Neural cell (in vitro differentiated cells): ENCODE data around the gene FBXO10. TPM values are rescaled to one million over a fixed set of nuclear protein-coding genes. Genes with fewer than 3 reads are reported as not detected.

Experiments
- H2AFZ ChIP-seq: fragments of 200-600, 300-800 bp; sonication (generic), shearing (Covaris generic); 2 replicates; pipeline ENCODE4 v1.6.0; 2014; ENCODE audit warnings: low read depth, mild to moderate bottlenecking, antibody characterized with exemption, low read length, moderate library complexity
- H3F3A ChIP-seq: fragments of 200-600 bp; shearing (Covaris generic); 2 replicates; pipeline ENCODE4 v1.6.1; 2016; ENCODE audit warnings: mild to moderate bottlenecking, moderate library complexity, mixed read lengths, antibody characterized with exemption, low read length; ENCODE audit not compliant: insufficient read depth, poor library complexity, severe bottlenecking
- H3K27ac ChIP-seq: fragments of 200-600, 300-800 bp; sonication (generic), shearing (Covaris generic); 2 replicates; pipeline ENCODE4 v1.5.1; 2014; ENCODE audit warnings: mild to moderate bottlenecking, low read length, moderate library complexity
- H3K27me3 ChIP-seq: fragments of 300-800, 200-600 bp; sonication (generic), shearing (Covaris generic); 2 replicates; pipeline ENCODE4 v1.6.0; 2014; ENCODE audit warnings: mild to moderate bottlenecking, low read depth, low read length, moderate library complexity; ENCODE audit not compliant: insufficient read depth
- H3K36me3 ChIP-seq: fragments of 300-800, 200-600 bp; sonication (generic), shearing (Covaris generic); 2 replicates; pipeline ENCODE4 v1.5.1; 2014; ENCODE audit warnings: mild to moderate bottlenecking, antibody characterized with exemption, low read length, moderate library complexity; ENCODE audit not compliant: insufficient read depth
- H3K4me2 ChIP-seq: fragments of 300-800, 200-600 bp; sonication (generic), shearing (Covaris generic); 2 replicates; pipeline ENCODE4 v1.6.0; 2014; ENCODE audit warnings: mild to moderate bottlenecking, low read length
- H3K4me3 ChIP-seq: fragments of 300-800, 200-600 bp; sonication (generic), shearing (Covaris generic); 2 replicates; pipeline ENCODE4 v1.5.1; 2014; ENCODE audit warnings: mild to moderate bottlenecking, low read length, moderate library complexity
- H3K79me2 ChIP-seq: fragments of 200-600 bp; shearing (Covaris generic); replicated peaks from 2 replicates; pipeline ENCODE4 v1.6.0; 2014; ENCODE audit warnings: mild to moderate bottlenecking, low read length, moderate library complexity; ENCODE audit not compliant: insufficient read depth
- H3K9ac ChIP-seq: fragments of 300-800, 200-600 bp; sonication (generic), shearing (Covaris generic); 2 replicates; pipeline ENCODE4 v1.6.1; 2016; ENCODE audit warnings: mild to moderate bottlenecking, low read length, mixed read lengths
- H3K9me2 ChIP-seq: fragments of 200-600 bp; shearing (Covaris generic); 2 replicates; pipeline ENCODE4 v1.6.1; 2016; ENCODE audit warnings: mild to moderate bottlenecking, low read length, mixed read lengths; ENCODE audit not compliant: insufficient read depth
- H3K9me3 ChIP-seq: fragments of 200-600, 300-800 bp; sonication (generic), shearing (Covaris generic); 2 replicates; pipeline ENCODE4 v1.6.1; 2016; ENCODE audit warnings: mild to moderate bottlenecking, mixed run types, low read length, moderate library complexity, mixed read lengths
- H4K20me1 ChIP-seq: fragments of 200-600 bp; shearing (Covaris generic); 2 replicates; pipeline ENCODE4 v1.6.1; 2016; ENCODE audit warnings: mild to moderate bottlenecking, mixed run types; ENCODE audit not compliant: insufficient read depth
- CTCF ChIP-seq: fragments of 450-650 bp; IDR thresholded peaks from 2 replicates; pipeline ENCODE4 v1.5.1; 2014; ENCODE audit warnings: antibody characterized with exemption, mild to moderate bottlenecking, moderate library complexity; ENCODE audit not compliant: poor library complexity, severe bottlenecking
- EP300 ChIP-seq: fragments of 450-650 bp; conservative IDR thresholded peaks from 2 replicates; pipeline ENCODE4 v1.6.1; 2014; ENCODE audit warnings: antibody characterized with exemption, mild to moderate bottlenecking, moderate library complexity; ENCODE audit not compliant: poor library complexity, severe bottlenecking
- EZH2 ChIP-seq: fragments of 200-600, 300-800 bp; shearing (Covaris generic), sonication (generic); IDR thresholded peaks from 2 replicates; pipeline ENCODE4 v1.6.1; 2014; ENCODE audit warnings: antibody characterized with exemption, low read length, borderline replicate concordance, mild to moderate bottlenecking; ENCODE audit not compliant: insufficient read depth, poor library complexity, severe bottlenecking
- MXI1 ChIP-seq: fragments of 450-650 bp; conservative IDR thresholded peaks from 2 replicates; pipeline ENCODE4 v1.6.1; 2014; ENCODE audit warnings: antibody characterized with exemption, mild to moderate bottlenecking; ENCODE audit not compliant: poor library complexity, severe bottlenecking
- POLR2AphosphoS5 ChIP-seq: IDR thresholded peaks from 2 replicates; pipeline ENCODE4 v1.6.1; 2012
- RAD21 ChIP-seq: fragments of 450-650 bp; conservative IDR thresholded peaks from 2 replicates; pipeline ENCODE4 v1.6.1; 2014; ENCODE audit warnings: antibody characterized with exemption, mild to moderate bottlenecking, moderate library complexity
- SMC3 ChIP-seq: fragments of 450-650 bp; conservative IDR thresholded peaks from 2 replicates; pipeline ENCODE4 v1.6.1; 2014; ENCODE audit warnings: antibody characterized with exemption, mild to moderate bottlenecking, moderate library complexity; ENCODE audit not compliant: poor library complexity
- TAF1 ChIP-seq: IDR thresholded peaks from 2 replicates; pipeline ENCODE4 v1.6.1; 2012; ENCODE audit warnings: low read depth
- polyA plus RNA-seq: library from polyadenylated mRNA; depleted of rRNA; stranded (reverse); fragments of >200 nt; gene quantifications from 2 replicates; pipeline ENCODE4 v1.2.3, GENCODE V29; 2014
- TF ChIP-seq, protein P1 (sequence below): IDR thresholded peaks from 2 replicates; pipeline ENCODE4 v1.6.1; 2012; ENCODE audit warnings: borderline replicate concordance

FBXO10 gene
- polyA plus RNA-seq, 1 donor from 2014 or later = 16.0 TPM

- no peaks in the 10 kb centered on the region for H3F3A ChIP-seq
- H3K9me3 ChIP-seq = no peaks in the 10 kb centered on the region
- H3K4me2 ChIP-seq = no peak overlapping the region
- no peaks in the 10 kb centered on the region for H3K27me3 ChIP-seq
- no peaks in the 10 kb centered on the region for H4K20me1 ChIP-seq
- no peaks in the 10 kb centered on the region for H3K9me2 ChIP-seq
- H3K9ac ChIP-seq = no peak overlapping the region
- H3K36me3 ChIP-seq = no peaks in the 10 kb centered on the region
- H3K27ac ChIP-seq = no peak overlapping the region
- H2AFZ ChIP-seq = no peak overlapping the region
- H3K79me2 ChIP-seq = no peaks in the 10 kb centered on the region
- TF ChIP-seq, protein P1, sequence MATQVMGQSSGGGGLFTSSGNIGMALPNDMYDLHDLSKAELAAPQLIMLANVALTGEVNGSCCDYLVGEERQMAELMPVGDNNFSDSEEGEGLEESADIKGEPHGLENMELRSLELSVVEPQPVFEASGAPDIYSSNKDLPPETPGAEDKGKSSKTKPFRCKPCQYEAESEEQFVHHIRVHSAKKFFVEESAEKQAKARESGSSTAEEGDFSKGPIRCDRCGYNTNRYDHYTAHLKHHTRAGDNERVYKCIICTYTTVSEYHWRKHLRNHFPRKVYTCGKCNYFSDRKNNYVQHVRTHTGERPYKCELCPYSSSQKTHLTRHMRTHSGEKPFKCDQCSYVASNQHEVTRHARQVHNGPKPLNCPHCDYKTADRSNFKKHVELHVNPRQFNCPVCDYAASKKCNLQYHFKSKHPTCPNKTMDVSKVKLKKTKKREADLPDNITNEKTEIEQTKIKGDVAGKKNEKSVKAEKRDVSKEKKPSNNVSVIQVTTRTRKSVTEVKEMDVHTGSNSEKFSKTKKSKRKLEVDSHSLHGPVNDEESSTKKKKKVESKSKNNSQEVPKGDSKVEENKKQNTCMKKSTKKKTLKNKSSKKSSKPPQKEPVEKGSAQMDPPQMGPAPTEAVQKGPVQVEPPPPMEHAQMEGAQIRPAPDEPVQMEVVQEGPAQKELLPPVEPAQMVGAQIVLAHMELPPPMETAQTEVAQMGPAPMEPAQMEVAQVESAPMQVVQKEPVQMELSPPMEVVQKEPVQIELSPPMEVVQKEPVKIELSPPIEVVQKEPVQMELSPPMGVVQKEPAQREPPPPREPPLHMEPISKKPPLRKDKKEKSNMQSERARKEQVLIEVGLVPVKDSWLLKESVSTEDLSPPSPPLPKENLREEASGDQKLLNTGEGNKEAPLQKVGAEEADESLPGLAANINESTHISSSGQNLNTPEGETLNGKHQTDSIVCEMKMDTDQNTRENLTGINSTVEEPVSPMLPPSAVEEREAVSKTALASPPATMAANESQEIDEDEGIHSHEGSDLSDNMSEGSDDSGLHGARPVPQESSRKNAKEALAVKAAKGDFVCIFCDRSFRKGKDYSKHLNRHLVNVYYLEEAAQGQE = no peak
- TF ChIP-seq EP300 = no peak
- TF ChIP-seq TAF1 = no peak
- no peak for TF ChIP-seq EZH2
- no peak for TF ChIP-seq SMC3
- no peak for TF ChIP-seq MXI1
- TF ChIP-seq POLR2AphosphoS5 = no peak
- TF ChIP-seq CTCF = no peak
- TF ChIP-seq RAD21 = no peak
- no peak overlapping the region for H3K4me3 ChIP-seq
Observed at GRCh38 chr9:37491939-37492338, 84.2 kb downstream of the FBXO10 start.

- H3K9me2 ChIP-seq = no peaks in the 10 kb centered on the region
- H3K27me3 ChIP-seq = no peaks in the 10 kb centered on the region
- no peaks in the 10 kb centered on the region for H3K36me3 ChIP-seq
- H4K20me1 ChIP-seq = no peaks in the 10 kb centered on the region
- H3K27ac ChIP-seq = no peak overlapping the region
- peak overlapping the region; percentile 63 for H3K9ac ChIP-seq
- H3K4me2 ChIP-seq = peak overlapping the region; percentile 76
- H3K4me3 ChIP-seq = peak overlapping the region; percentile 80
- H3K79me2 ChIP-seq = no peaks in the 10 kb centered on the region
- no peaks in the 10 kb centered on the region for H3F3A ChIP-seq
- no peak for TF ChIP-seq RAD21
- no peak for TF ChIP-seq POLR2AphosphoS5
- no peak for TF ChIP-seq CTCF
- TF ChIP-seq, protein P1 = no peak
- TF ChIP-seq EZH2 = no peak
- no peak for TF ChIP-seq MXI1
- TF ChIP-seq TAF1 = no peak
- TF ChIP-seq EP300 = no peak
- TF ChIP-seq SMC3 = no peak
- no peaks in the 10 kb centered on the region for H3K9me3 ChIP-seq
- H2AFZ ChIP-seq = peak overlapping the region; percentile 28
Observed at GRCh38 chr9:37486616-37487548, 89.3 kb downstream of the FBXO10 start.
